ENCODE data around the gene TFCP2.

DNA sequence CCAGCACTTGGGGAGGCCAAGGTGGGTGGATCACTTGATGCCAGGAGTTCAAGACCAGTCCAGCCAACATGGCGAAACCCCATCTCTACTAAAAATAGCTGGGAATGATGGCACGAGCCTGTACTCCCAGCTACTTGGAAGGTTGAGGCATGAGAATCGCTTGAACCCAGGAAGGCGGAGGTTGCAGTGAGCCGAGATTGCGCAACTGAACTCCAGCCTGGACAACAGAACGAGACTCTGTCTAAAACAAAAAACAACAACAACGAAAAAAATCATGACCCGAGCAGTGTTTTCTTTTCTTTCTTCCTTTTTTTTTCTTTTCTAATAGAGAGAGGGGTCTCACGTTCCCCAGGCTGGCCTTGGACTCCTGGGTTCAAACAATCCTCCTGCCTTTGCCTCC lies 86.0 kb downstream of the TFCP2 start:
- no peak for TF ChIP-seq POLR2AphosphoS5 (IDR thresholded peaks at IDR 0.05; ENCODE audit: low read depth, low read length)
- no peak for TF ChIP-seq SPI1 (IDR thresholded peaks at IDR 0.05; ENCODE audit: low read depth, low read length)
- TF ChIP-seq POLR2A (IDR thresholded peaks at IDR 0.05; ENCODE audit: low read depth, low read length): no peak
- TF ChIP-seq TAF1 (IDR thresholded peaks at IDR 0.05; ENCODE audit: low read depth, low read length): no peak
